GM21723 (cell line): ENCODE data around the gene SV2C.
A peak's percentile ranks its signal among the peaks of the same experiment; 100 is the strongest.

Experiments
- ATAC-seq: cut with Tn5 transposase; IDR thresholded peaks from one replicate; pipeline ENCODE4 v1.9.1; 2021; ENCODE audit warnings: mild to moderate bottlenecking, moderate library complexity; ENCODE audit not compliant: unreplicated experiment

SV2C gene

GRCh38 chr5:76402251-76402885, 319.2 kb downstream of the SV2C start:
- peak; percentile 49 for ATAC-seq

- ATAC-seq: peak; percentile 56
These were observed 319.9 kb downstream of the SV2C start, which contains the start of gene IQGAP2 for GRCh38 chr5:76402886-76403765. Gene IQGAP2 (plus strand): TSS chr5:76403285. CDS start chr5:76403546, 261 bp downstream.
